ENCODE results near the gene TPCN1. TPM values are rescaled to one million over a fixed set of nuclear protein-coding genes. Genes with fewer than 3 reads are reported as not detected.
A peak's percentile ranks its signal among the peaks of the same experiment; 100 is the strongest.

TPCN1 gene
- total RNA-seq, 1 experiment from 2014 or later: 42.7 TPM

DNA sequence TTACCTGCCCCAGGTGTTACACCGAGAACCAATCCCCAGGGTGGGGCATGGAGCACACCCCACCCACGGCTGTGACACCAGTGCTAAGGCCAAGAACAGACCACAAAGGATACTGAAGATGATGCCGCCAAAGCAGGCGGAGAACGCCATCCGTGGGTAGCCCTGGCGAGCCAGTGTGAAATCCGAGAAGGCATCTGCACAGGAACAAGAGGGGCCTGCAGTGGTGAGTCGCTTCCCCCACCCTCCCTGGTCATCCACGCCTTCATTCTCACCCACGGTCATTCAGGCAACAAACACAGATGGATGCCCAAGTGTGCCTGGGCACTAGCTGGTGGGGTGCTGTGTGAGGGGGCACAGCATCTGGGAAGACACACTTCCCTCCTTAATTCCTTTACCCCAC is 85.1 kb downstream of the TPCN1 start:
- Histone ChIP-seq H3K27ac (no peak overlapping the region), H3K9me3 (ENCODE audit: insufficient read depth, low read depth) (no peaks in the 10 kb centered on the region), H3K27me3 (ENCODE audit: insufficient read depth, low read depth) (no peaks in the 10 kb centered on the region), H4K20me1 (ENCODE audit: insufficient read depth) (no peaks in the 10 kb centered on the region), H3K4me3 (no peak overlapping the region), H2AFZ (no peak overlapping the region), H3F3A (ENCODE audit: insufficient read depth, low read depth) (no peaks in the 10 kb centered on the region; the same call in 1 of the 2 replicates), H3K4me2 (no peak overlapping the region), H3K36me3 (ENCODE audit: low read depth) (peaks cover 4% of the 10 kb centered on the region; the same call in 1 of the 2 replicates), H3K79me2 (ENCODE audit: low read depth) (no peaks in the 10 kb centered on the region), H3K9me2 (ENCODE audit: insufficient read depth) (no peaks in the 10 kb centered on the region), H3K4me1 (replicated peaks; ENCODE audit: insufficient read depth) (no peaks in the 10 kb centered on the region)
- intact Hi-C loops (cut with micrococcal nuclease; ENCODE audit: unreplicated experiment): no loop called here
- DNase-seq: peak in 1 of 2 experiments; percentile 21
- BruUV-seq (replicated peaks): no TSS peak
- TF ChIP-seq, protein P1, sequence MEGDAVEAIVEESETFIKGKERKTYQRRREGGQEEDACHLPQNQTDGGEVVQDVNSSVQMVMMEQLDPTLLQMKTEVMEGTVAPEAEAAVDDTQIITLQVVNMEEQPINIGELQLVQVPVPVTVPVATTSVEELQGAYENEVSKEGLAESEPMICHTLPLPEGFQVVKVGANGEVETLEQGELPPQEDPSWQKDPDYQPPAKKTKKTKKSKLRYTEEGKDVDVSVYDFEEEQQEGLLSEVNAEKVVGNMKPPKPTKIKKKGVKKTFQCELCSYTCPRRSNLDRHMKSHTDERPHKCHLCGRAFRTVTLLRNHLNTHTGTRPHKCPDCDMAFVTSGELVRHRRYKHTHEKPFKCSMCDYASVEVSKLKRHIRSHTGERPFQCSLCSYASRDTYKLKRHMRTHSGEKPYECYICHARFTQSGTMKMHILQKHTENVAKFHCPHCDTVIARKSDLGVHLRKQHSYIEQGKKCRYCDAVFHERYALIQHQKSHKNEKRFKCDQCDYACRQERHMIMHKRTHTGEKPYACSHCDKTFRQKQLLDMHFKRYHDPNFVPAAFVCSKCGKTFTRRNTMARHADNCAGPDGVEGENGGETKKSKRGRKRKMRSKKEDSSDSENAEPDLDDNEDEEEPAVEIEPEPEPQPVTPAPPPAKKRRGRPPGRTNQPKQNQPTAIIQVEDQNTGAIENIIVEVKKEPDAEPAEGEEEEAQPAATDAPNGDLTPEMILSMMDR (conservative IDR thresholded peaks at IDR 0.05): no peak
- TF ChIP-seq EZH2 (IDR thresholded peaks at IDR 0.05; ENCODE audit: low read depth): no peak
- ChIA-PET CTCF (no interaction called here), POLR2A (ENCODE audit: unreplicated experiment) (no interaction called here)

DNA sequence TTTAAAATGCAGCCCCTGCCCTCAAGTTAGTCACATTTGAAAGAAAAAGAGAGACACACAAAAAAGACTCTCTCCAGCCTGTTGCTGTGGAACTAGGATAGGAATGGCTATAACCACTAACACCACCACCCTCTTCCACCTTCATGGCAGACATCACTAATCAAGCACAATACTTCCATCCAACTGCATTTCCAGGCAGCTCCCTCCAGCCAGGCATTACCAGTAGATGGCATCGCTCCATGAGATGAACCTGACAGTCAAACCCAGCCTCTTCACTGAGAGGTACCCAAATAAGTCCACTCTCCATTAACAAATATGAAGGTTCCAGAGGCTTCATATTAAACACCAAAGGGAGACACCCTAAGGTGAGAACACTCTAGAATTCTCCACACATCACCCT is 89.2 kb downstream of the TPCN1 start:
- BruUV-seq (replicated peaks): no TSS peak
- Histone ChIP-seq H3K27me3 (ENCODE audit: insufficient read depth, low read depth) (no peaks in the 10 kb centered on the region), H3K36me3 (ENCODE audit: low read depth) (peaks cover 4% of the 10 kb centered on the region; the same call in 1 of the 2 replicates), H3K27ac (no peak overlapping the region), H4K20me1 (ENCODE audit: insufficient read depth) (no peaks in the 10 kb centered on the region), H3K4me1 (replicated peaks; ENCODE audit: insufficient read depth) (no peaks in the 10 kb centered on the region), H3F3A (ENCODE audit: insufficient read depth, low read depth) (no peaks in the 10 kb centered on the region; the same call in 1 of the 2 replicates), H3K9me3 (ENCODE audit: insufficient read depth, low read depth) (no peaks in the 10 kb centered on the region), H3K9me2 (ENCODE audit: insufficient read depth) (no peaks in the 10 kb centered on the region), H3K4me3 (no peak overlapping the region), H3K79me2 (ENCODE audit: low read depth) (no peaks in the 10 kb centered on the region), H2AFZ (no peak overlapping the region), H3K4me2 (no peak overlapping the region)
- TF ChIP-seq, protein P1 (conservative IDR thresholded peaks at IDR 0.05): peak; percentile 40; the same call in 1 of the 2 replicates
- TF ChIP-seq EZH2 (IDR thresholded peaks at IDR 0.05; ENCODE audit: low read depth): no peak
- ChIA-PET POLR2A (ENCODE audit: unreplicated experiment) (interaction anchor here (0.6 kb wide), 1 partner anchor 118 kb away, joined by 5 read pairs; no protein-coding TSS in a partner anchor), CTCF (no interaction called here)
- intact Hi-C loops (cut with micrococcal nuclease; ENCODE audit: unreplicated experiment): loop anchor here (5.0 kb wide), 2 partner anchors 112 to 113 kb away; partner anchors contain the start of gene SDSL
- DNase-seq: no peak

DNA sequence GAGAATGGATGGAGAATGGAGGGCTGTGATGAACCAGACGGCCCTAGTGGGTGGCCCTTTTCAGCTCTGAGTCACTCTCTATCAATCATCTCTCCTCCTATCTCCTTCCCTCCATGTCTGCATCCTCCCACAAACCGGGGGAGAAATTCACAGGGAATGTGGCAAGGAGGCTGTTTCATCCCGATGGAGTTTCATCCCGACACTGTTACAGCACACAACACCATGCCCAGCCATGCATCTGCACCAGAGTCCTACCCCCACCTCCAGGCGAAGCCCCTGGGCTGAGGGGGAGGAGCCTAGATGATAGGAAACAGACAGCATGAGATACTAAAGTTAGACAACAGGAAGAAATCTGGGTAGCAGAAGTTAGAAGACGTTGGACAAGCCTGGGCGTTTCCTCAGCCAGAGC is 92.9 kb downstream of the TPCN1 start:
- Histone ChIP-seq H3K4me3 (no peak overlapping the region), H3K9me3 (ENCODE audit: insufficient read depth, low read depth) (no peaks in the 10 kb centered on the region), H3K27me3 (ENCODE audit: insufficient read depth, low read depth) (no peaks in the 10 kb centered on the region), H4K20me1 (ENCODE audit: insufficient read depth) (no peaks in the 10 kb centered on the region; the same call in none of the 2 replicates), H3K36me3 (ENCODE audit: low read depth) (peaks cover 13% of the 10 kb centered on the region), H3K4me1 (replicated peaks; ENCODE audit: insufficient read depth) (no peaks in the 10 kb centered on the region), H3K79me2 (ENCODE audit: low read depth) (no peaks in the 10 kb centered on the region), H3K4me2 (no peak overlapping the region), H3F3A (ENCODE audit: insufficient read depth, low read depth) (peaks cover 8% of the 10 kb centered on the region), H3K27ac (no peak overlapping the region), H2AFZ (no peak overlapping the region), H3K9me2 (ENCODE audit: insufficient read depth) (no peaks in the 10 kb centered on the region)
- ChIA-PET POLR2A (ENCODE audit: unreplicated experiment) (no interaction called here), CTCF (no interaction called here)
- no peak for DNase-seq
- no TSS peak for BruUV-seq (replicated peaks)
- TF ChIP-seq EZH2 (IDR thresholded peaks at IDR 0.05; ENCODE audit: low read depth): no peak
- TF ChIP-seq, protein P1 (conservative IDR thresholded peaks at IDR 0.05): no peak
- intact Hi-C loops (cut with micrococcal nuclease; ENCODE audit: unreplicated experiment): loop anchor here (5.0 kb wide), 2 partner anchors 108 to 117 kb away; partner anchors contain the start of gene SDSL

Data from PC-9 (cell line).